ENCODE data around the gene LRPAP1. TPM values are rescaled to one million over a fixed set of nuclear protein-coding genes. Genes with fewer than 3 reads are reported as not detected.

The LRPAP1 gene
- total and polyA plus RNA-seq, 2 donors (not counting 3 experiments of a cell fraction or from before 2014, with no cell fraction given) = 90.1 to 170 TPM

GRCh38 chr4:3519468-3520264, 12.6 kb downstream of the LRPAP1 start:
- FAIRE-seq = no peak

GRCh38 chr4:3518941-3519340, 13.3 kb downstream of the LRPAP1 start:
- H3K79me2 ChIP-seq (ENCODE audit: control insufficient read depth, insufficient read depth, low read length) = no peaks in the 10 kb centered on the region
- DNase-seq (ENCODE audit: low read depth, low spot score) = no peak
- no peak overlapping the region for H2AFZ ChIP-seq (ENCODE audit: low read depth, low read length)
- H3K27ac ChIP-seq (ENCODE audit: insufficient read depth, low read depth, low read length) = no peak overlapping the region
- intact Hi-C loops (cut with micrococcal nuclease) = no loop called here
- no peak overlapping the region for H3K4me3 ChIP-seq (replicated peaks in 1 of 3; ENCODE audit: insufficient read depth in 1 of 3, low read depth in 1 of 3, low read length in 3 of 3)
- no peak overlapping the region for H3K9ac ChIP-seq (replicated peaks; ENCODE audit: extremely low read depth, insufficient read depth, low read length)
- dilution Hi-C loops (cut with MboI; ENCODE audit: extremely low pct_ligation_motif_present, low sequenced_read_pairs) = no loop called here
- no TSS peak for BruUV-seq (replicated peaks)
- TF ChIP-seq MYC (IDR thresholded peaks at IDR 0.05; ENCODE audit: low read depth, low read length) = no peak
- no peak for TF ChIP-seq EZH2 (IDR thresholded peaks at IDR 0.05; ENCODE audit: borderline replicate concordance, low read depth, low read length, severe bottlenecking)
- no peak for TF ChIP-seq GATA2 (IDR thresholded peaks at IDR 0.05; ENCODE audit: insufficient read depth, insufficient read length, low read depth, low read length)
- no peak for TF ChIP-seq FOS (IDR thresholded peaks at IDR 0.05; ENCODE audit: borderline replicate concordance, insufficient read depth, low read length)
- no peak for TF ChIP-seq POLR2AphosphoS5 (IDR thresholded peaks at IDR 0.05; ENCODE audit: insufficient read depth, low read depth, low read length)
- TF ChIP-seq MAX (IDR thresholded peaks at IDR 0.05; ENCODE audit: insufficient read depth, insufficient read length) = no peak
- TF ChIP-seq POLR2A (IDR thresholded peaks at IDR 0.05; ENCODE audit: low read depth, low read length) = no peak
- TF ChIP-seq CTCF (IDR thresholded peaks at IDR 0.05; ENCODE audit: extremely low read depth in 1 of 2, insufficient read depth in 1 of 2, low read depth in 1 of 2, low read length in 2 of 2) = no peak
- TF ChIP-seq JUN (IDR thresholded peaks at IDR 0.05; ENCODE audit: borderline replicate concordance, insufficient read depth, insufficient read length, low read depth) = no peak
- no peaks in the 10 kb centered on the region for H3K9me1 ChIP-seq (replicated peaks; ENCODE audit: control insufficient read depth, extremely low read depth, insufficient read depth, low read length)
- H3K27me3 ChIP-seq (ENCODE audit: control insufficient read depth in 2 of 2, insufficient read depth in 2 of 2, low read length in 2 of 2) = no peaks in the 10 kb centered on the region
- POLR2A ChIA-PET = no interaction called here
- peaks cover 17 to 64% of the 10 kb centered on the region in 2 experiments for H3K36me3 ChIP-seq (ENCODE audit: control insufficient read depth in 2 of 2, extremely low read depth in 1 of 2, insufficient read depth in 2 of 2, low read length in 2 of 2)
- no peaks in the 10 kb centered on the region for H3K9me3 ChIP-seq (replicated peaks; ENCODE audit: control insufficient read depth, insufficient read depth, low read length)
- H3K4me1 ChIP-seq (ENCODE audit: control insufficient read depth, extremely low read depth, insufficient read depth, low read length) = no peaks in the 10 kb centered on the region
- CTCF ChIA-PET = no interaction called here
- no peaks in the 10 kb centered on the region for H4K20me1 ChIP-seq (replicated peaks; ENCODE audit: control insufficient read depth, extremely low read depth, insufficient read depth, low read length)
- no peak for FAIRE-seq
- no peak overlapping the region for H3K4me2 ChIP-seq (ENCODE audit: insufficient read depth, low read length)

More at GRCh38 chr4:3519468-3520264, 12.6 kb downstream of the LRPAP1 start:
- ChIA-PET CTCF (no interaction called here), POLR2A (no interaction called here)
- dilution Hi-C loops (cut with MboI; ENCODE audit: extremely low pct_ligation_motif_present, low sequenced_read_pairs) (no loop called here), intact Hi-C loops (cut with micrococcal nuclease) (no loop called here)
- Histone ChIP-seq H3K9ac (replicated peaks; ENCODE audit: extremely low read depth, insufficient read depth, low read length) (no peak overlapping the region), H4K20me1 (replicated peaks; ENCODE audit: control insufficient read depth, extremely low read depth, insufficient read depth, low read length) (no peaks in the 10 kb centered on the region), H3K27ac (ENCODE audit: insufficient read depth, low read depth, low read length) (no peak overlapping the region), H2AFZ (ENCODE audit: low read depth, low read length) (no peak overlapping the region), H3K9me3 (replicated peaks; ENCODE audit: control insufficient read depth, insufficient read depth, low read length) (no peaks in the 10 kb centered on the region), H3K4me1 (ENCODE audit: control insufficient read depth, extremely low read depth, insufficient read depth, low read length) (no peaks in the 10 kb centered on the region), H3K27me3 (ENCODE audit: control insufficient read depth in 2 of 2, insufficient read depth in 2 of 2, low read length in 2 of 2) (no peaks in the 10 kb centered on the region), H3K36me3 (ENCODE audit: control insufficient read depth in 2 of 2, extremely low read depth in 1 of 2, insufficient read depth in 2 of 2, low read length in 2 of 2) (peaks cover 13 to 64% of the 10 kb centered on the region in 2 experiments), H3K9me1 (replicated peaks; ENCODE audit: control insufficient read depth, extremely low read depth, insufficient read depth, low read length) (no peaks in the 10 kb centered on the region), H3K4me3 (replicated peaks in 1 of 3; ENCODE audit: insufficient read depth in 1 of 3, low read depth in 1 of 3, low read length in 3 of 3) (no peak overlapping the region), H3K4me2 (ENCODE audit: insufficient read depth, low read length) (no peak overlapping the region), H3K79me2 (ENCODE audit: control insufficient read depth, insufficient read depth, low read length) (no peaks in the 10 kb centered on the region)
- no TSS peak for BruUV-seq (replicated peaks)
- DNase-seq (ENCODE audit: low read depth, low spot score) = no peak
- TF ChIP-seq POLR2AphosphoS5 (IDR thresholded peaks at IDR 0.05; ENCODE audit: insufficient read depth, low read depth, low read length) (no peak), POLR2A (IDR thresholded peaks at IDR 0.05; ENCODE audit: low read depth, low read length) (no peak), GATA2 (IDR thresholded peaks at IDR 0.05; ENCODE audit: insufficient read depth, insufficient read length, low read depth, low read length) (no peak)
